ENCODE measurements around the gene ADAMTS14.

The ADAMTS14 gene

GRCh38 chr10:70747192-70747965 is 75.1 kb downstream of the ADAMTS14 start:
- Histone ChIP-seq H3K4me1 (ENCODE audit: insufficient read depth, insufficient read length) (no peaks in the 10 kb centered on the region), H3K9me3 (ENCODE audit: insufficient read depth, low read length) (peaks cover 8% of the 10 kb centered on the region; the same call in 1 of the 2 replicates), H3K36me3 (ENCODE audit: insufficient read depth, insufficient read length, low read length) (no peaks in the 10 kb centered on the region), H3K4me3 (ENCODE audit: insufficient read length, low read depth) (no peak overlapping the region), H3K27me3 (ENCODE audit: insufficient read depth, insufficient read length) (no peaks in the 10 kb centered on the region), H3K9ac (ENCODE audit: insufficient read length, low read depth) (no peak overlapping the region)
- no peak for DNase-seq (ENCODE audit: low read depth, low spot score)
- TF ChIP-seq ZNF274 (IDR thresholded peaks at IDR 0.05; ENCODE audit: low read depth, low read length): no peak
- no peak for TF ChIP-seq SUZ12 (IDR thresholded peaks at IDR 0.05; ENCODE audit: extremely low read depth, insufficient read depth, insufficient read length)
- no peak for TF ChIP-seq YY1 (IDR thresholded peaks at IDR 0.05; ENCODE audit: insufficient read depth, insufficient read length)

GRCh38 chr10:70748305-70748704 is 76.0 kb downstream of the ADAMTS14 start:
- DNase-seq (ENCODE audit: low read depth, low spot score): no peak
- TF ChIP-seq YY1 (IDR thresholded peaks at IDR 0.05; ENCODE audit: insufficient read depth, insufficient read length) (no peak), SUZ12 (IDR thresholded peaks at IDR 0.05; ENCODE audit: extremely low read depth, insufficient read depth, insufficient read length) (no peak), ZNF274 (IDR thresholded peaks at IDR 0.05; ENCODE audit: low read depth, low read length) (no peak)
- Histone ChIP-seq H3K9me3 (ENCODE audit: insufficient read depth, low read length) (peaks cover 8% of the 10 kb centered on the region; the same call in 1 of the 2 replicates), H3K4me3 (ENCODE audit: insufficient read length, low read depth) (no peak overlapping the region), H3K4me1 (ENCODE audit: insufficient read depth, insufficient read length) (no peaks in the 10 kb centered on the region), H3K36me3 (ENCODE audit: insufficient read depth, insufficient read length, low read length) (no peaks in the 10 kb centered on the region), H3K27me3 (ENCODE audit: insufficient read depth, insufficient read length) (no peaks in the 10 kb centered on the region), H3K9ac (ENCODE audit: insufficient read length, low read depth) (no peak overlapping the region)

- Histone ChIP-seq H3K9ac (ENCODE audit: insufficient read length, low read depth) (no peak overlapping the region), H3K4me1 (ENCODE audit: insufficient read depth, insufficient read length) (no peaks in the 10 kb centered on the region), H3K27me3 (ENCODE audit: insufficient read depth, insufficient read length) (no peaks in the 10 kb centered on the region), H3K4me3 (ENCODE audit: insufficient read length, low read depth) (no peak overlapping the region), H3K9me3 (ENCODE audit: insufficient read depth, low read length) (peaks cover 8% of the 10 kb centered on the region; the same call in 1 of the 2 replicates), H3K36me3 (ENCODE audit: insufficient read depth, insufficient read length, low read length) (no peaks in the 10 kb centered on the region)
- TF ChIP-seq SUZ12 (IDR thresholded peaks at IDR 0.05; ENCODE audit: extremely low read depth, insufficient read depth, insufficient read length): no peak
- no peak for TF ChIP-seq YY1 (IDR thresholded peaks at IDR 0.05; ENCODE audit: insufficient read depth, insufficient read length)
- no peak for TF ChIP-seq ZNF274 (IDR thresholded peaks at IDR 0.05; ENCODE audit: low read depth, low read length)
- no peak for DNase-seq (ENCODE audit: low read depth, low spot score)
Measured at GRCh38 chr10:70748801-70749573, 76.7 kb downstream of the ADAMTS14 start.

- no peak for TF ChIP-seq ZNF274 (IDR thresholded peaks at IDR 0.05; ENCODE audit: low read depth, low read length)
- TF ChIP-seq YY1 (IDR thresholded peaks at IDR 0.05; ENCODE audit: insufficient read depth, insufficient read length): no peak
- no peak for TF ChIP-seq SUZ12 (IDR thresholded peaks at IDR 0.05; ENCODE audit: extremely low read depth, insufficient read depth, insufficient read length)
- Histone ChIP-seq H3K27me3 (ENCODE audit: insufficient read depth, insufficient read length) (no peaks in the 10 kb centered on the region), H3K4me1 (ENCODE audit: insufficient read depth, insufficient read length) (no peaks in the 10 kb centered on the region), H3K36me3 (ENCODE audit: insufficient read depth, insufficient read length, low read length) (no peaks in the 10 kb centered on the region), H3K4me3 (ENCODE audit: insufficient read length, low read depth) (no peak overlapping the region), H3K9ac (ENCODE audit: insufficient read length, low read depth) (no peak overlapping the region), H3K9me3 (ENCODE audit: insufficient read depth, low read length) (peaks cover 8% of the 10 kb centered on the region; the same call in 1 of the 2 replicates)
- no peak for DNase-seq (ENCODE audit: low read depth, low spot score)
Measured at GRCh38 chr10:70749756-70750155, 77.5 kb downstream of the ADAMTS14 start.

- H3K4me3 ChIP-seq (ENCODE audit: insufficient read length, low read depth): no peak overlapping the region
- no peaks in the 10 kb centered on the region for H3K4me1 ChIP-seq (ENCODE audit: insufficient read depth, insufficient read length)
Measured at GRCh38 chr10:70750156-70750703, 77.9 kb downstream of the ADAMTS14 start.

GRCh38 chr10:70751356-70751755 is 79.0 kb downstream of the ADAMTS14 start:
- Histone ChIP-seq H3K36me3 (ENCODE audit: insufficient read depth, insufficient read length, low read length) (no peaks in the 10 kb centered on the region), H3K4me1 (ENCODE audit: insufficient read depth, insufficient read length) (no peaks in the 10 kb centered on the region), H3K9ac (ENCODE audit: insufficient read length, low read depth) (no peak overlapping the region), H3K9me3 (ENCODE audit: insufficient read depth, low read length) (no peaks in the 10 kb centered on the region), H3K27me3 (ENCODE audit: insufficient read depth, insufficient read length) (no peaks in the 10 kb centered on the region), H3K4me3 (ENCODE audit: insufficient read length, low read depth) (no peak overlapping the region)
- no peak for DNase-seq (ENCODE audit: low read depth, low spot score)
- TF ChIP-seq YY1 (IDR thresholded peaks at IDR 0.05; ENCODE audit: insufficient read depth, insufficient read length) (no peak), SUZ12 (IDR thresholded peaks at IDR 0.05; ENCODE audit: extremely low read depth, insufficient read depth, insufficient read length) (no peak), ZNF274 (IDR thresholded peaks at IDR 0.05; ENCODE audit: low read depth, low read length) (no peak)

More at GRCh38 chr10:70750156-70750703, 77.9 kb downstream of the ADAMTS14 start:
- no peaks in the 10 kb centered on the region for H3K27me3 ChIP-seq (ENCODE audit: insufficient read depth, insufficient read length)
- peaks cover 6% of the 10 kb centered on the region; the same call in 1 of the 2 replicates for H3K9me3 ChIP-seq (ENCODE audit: insufficient read depth, low read length)
- no peaks in the 10 kb centered on the region for H3K36me3 ChIP-seq (ENCODE audit: insufficient read depth, insufficient read length, low read length)
- no peak for TF ChIP-seq SUZ12 (IDR thresholded peaks at IDR 0.05; ENCODE audit: extremely low read depth, insufficient read depth, insufficient read length)
- no peak for TF ChIP-seq ZNF274 (IDR thresholded peaks at IDR 0.05; ENCODE audit: low read depth, low read length)
- TF ChIP-seq YY1 (IDR thresholded peaks at IDR 0.05; ENCODE audit: insufficient read depth, insufficient read length): no peak
- H3K9ac ChIP-seq (ENCODE audit: insufficient read length, low read depth): no peak overlapping the region
- DNase-seq (ENCODE audit: low read depth, low spot score): no peak

- TF ChIP-seq ZNF274 (IDR thresholded peaks at IDR 0.05; ENCODE audit: low read depth, low read length): no peak
- no peak for TF ChIP-seq YY1 (IDR thresholded peaks at IDR 0.05; ENCODE audit: insufficient read depth, insufficient read length)
- TF ChIP-seq SUZ12 (IDR thresholded peaks at IDR 0.05; ENCODE audit: extremely low read depth, insufficient read depth, insufficient read length): no peak
- Histone ChIP-seq H3K9ac (ENCODE audit: insufficient read length, low read depth) (no peak overlapping the region), H3K9me3 (ENCODE audit: insufficient read depth, low read length) (no peaks in the 10 kb centered on the region), H3K4me1 (ENCODE audit: insufficient read depth, insufficient read length) (no peaks in the 10 kb centered on the region), H3K27me3 (ENCODE audit: insufficient read depth, insufficient read length) (no peaks in the 10 kb centered on the region), H3K4me3 (ENCODE audit: insufficient read length, low read depth) (no peak overlapping the region), H3K36me3 (ENCODE audit: insufficient read depth, insufficient read length, low read length) (no peaks in the 10 kb centered on the region)
- no peak for DNase-seq (ENCODE audit: low read depth, low spot score)
Measured at GRCh38 chr10:70751991-70752390, 79.7 kb downstream of the ADAMTS14 start.

Measured in NT2/D1 (cell line).